ENCODE data around the gene MAP2K4. TPM values are rescaled to one million over a fixed set of nuclear protein-coding genes. Genes with fewer than 3 reads are reported as not detected.

The MAP2K4 gene
- total RNA-seq, 2 donors from 2014 or later: 26.2 to 42.1 TPM

DNA sequence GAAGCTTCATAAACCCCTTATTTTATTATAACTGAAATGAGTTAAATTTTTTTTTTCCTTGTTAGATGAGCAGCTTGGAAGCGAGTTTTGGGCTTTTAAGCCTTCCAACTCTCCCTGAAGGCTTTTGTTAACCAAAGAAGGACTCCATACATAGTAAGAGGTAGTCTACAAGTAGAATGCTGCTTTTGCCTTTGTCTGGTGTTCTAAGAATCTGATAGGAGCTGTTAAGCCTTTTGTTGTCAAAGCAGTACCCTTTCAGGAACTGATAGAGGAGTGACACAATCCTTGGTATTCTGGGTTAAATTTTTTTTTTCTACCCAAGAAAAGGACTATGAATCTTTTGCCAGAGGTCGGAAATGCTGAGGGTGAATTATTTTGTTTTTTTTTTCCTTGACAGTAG, 26.1 kb downstream of the MAP2K4 start:
- WGBS: 64% methylated on average over 2 of the region's 2 CpGs
- Histone ChIP-seq H3K9me3 (no peaks in the 10 kb centered on the region), H3K27ac (no peak overlapping the region), H3K27me3 (replicated peaks; ENCODE audit: insufficient read depth) (no peaks in the 10 kb centered on the region), H3K4me1 (replicated peaks) (no peaks in the 10 kb centered on the region), H3K4me3 (no peak overlapping the region), H3K36me3 (no peaks in the 10 kb centered on the region)
- TF ChIP-seq, protein P1, sequence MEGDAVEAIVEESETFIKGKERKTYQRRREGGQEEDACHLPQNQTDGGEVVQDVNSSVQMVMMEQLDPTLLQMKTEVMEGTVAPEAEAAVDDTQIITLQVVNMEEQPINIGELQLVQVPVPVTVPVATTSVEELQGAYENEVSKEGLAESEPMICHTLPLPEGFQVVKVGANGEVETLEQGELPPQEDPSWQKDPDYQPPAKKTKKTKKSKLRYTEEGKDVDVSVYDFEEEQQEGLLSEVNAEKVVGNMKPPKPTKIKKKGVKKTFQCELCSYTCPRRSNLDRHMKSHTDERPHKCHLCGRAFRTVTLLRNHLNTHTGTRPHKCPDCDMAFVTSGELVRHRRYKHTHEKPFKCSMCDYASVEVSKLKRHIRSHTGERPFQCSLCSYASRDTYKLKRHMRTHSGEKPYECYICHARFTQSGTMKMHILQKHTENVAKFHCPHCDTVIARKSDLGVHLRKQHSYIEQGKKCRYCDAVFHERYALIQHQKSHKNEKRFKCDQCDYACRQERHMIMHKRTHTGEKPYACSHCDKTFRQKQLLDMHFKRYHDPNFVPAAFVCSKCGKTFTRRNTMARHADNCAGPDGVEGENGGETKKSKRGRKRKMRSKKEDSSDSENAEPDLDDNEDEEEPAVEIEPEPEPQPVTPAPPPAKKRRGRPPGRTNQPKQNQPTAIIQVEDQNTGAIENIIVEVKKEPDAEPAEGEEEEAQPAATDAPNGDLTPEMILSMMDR (IDR thresholded peaks at IDR 0.05): no peak
- TF ChIP-seq POLR2AphosphoS5 (IDR thresholded peaks at IDR 0.05) (no peak), POLR2A (IDR thresholded peaks at IDR 0.05) (no peak)
- no peak for DNase-seq (ENCODE audit: low spot score)
- intact Hi-C loops (cut with DNase I): no loop called here

DNA sequence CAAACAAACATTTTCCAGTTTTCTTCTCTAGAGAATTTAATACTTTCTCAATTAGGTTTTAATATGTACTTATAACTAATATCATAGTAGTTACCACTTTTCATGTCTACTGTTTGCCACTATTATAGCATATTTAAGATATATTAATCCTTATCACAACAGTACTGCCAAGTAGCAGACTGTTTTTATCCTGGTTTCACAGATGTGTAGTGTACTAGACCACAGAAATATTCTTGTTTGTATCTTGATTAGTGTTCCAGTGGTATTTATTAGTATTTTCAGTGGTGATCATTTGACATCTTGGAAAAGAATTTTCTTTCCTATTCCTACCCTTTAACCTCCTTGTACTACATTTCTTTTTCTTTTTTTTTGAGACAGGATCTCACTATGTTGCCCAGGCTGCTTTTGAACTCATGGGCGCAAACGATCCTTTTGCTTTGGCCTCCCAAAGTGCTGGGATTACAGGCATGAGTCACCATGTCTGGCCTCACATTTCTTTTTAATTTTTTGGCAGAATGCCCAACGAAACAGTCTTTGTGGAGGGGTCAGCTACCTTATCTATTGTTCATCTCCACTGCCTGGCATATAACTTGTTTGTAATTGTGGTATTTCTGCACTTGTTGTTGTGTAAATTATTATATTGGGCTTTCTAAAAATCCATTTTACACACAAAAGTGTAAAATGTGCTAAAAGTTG, 27.2 kb downstream of the MAP2K4 start:
- TF ChIP-seq POLR2A (IDR thresholded peaks at IDR 0.05): no peak
- no peak for TF ChIP-seq POLR2AphosphoS5 (IDR thresholded peaks at IDR 0.05)
- TF ChIP-seq, protein P1 (IDR thresholded peaks at IDR 0.05): no peak
- no peak for DNase-seq (ENCODE audit: low spot score)
- no peaks in the 10 kb centered on the region for H3K4me1 ChIP-seq (replicated peaks)
- no peaks in the 10 kb centered on the region for H3K9me3 ChIP-seq
- no peak overlapping the region for H3K27ac ChIP-seq
- H3K4me3 ChIP-seq: no peak overlapping the region
- no peaks in the 10 kb centered on the region for H3K36me3 ChIP-seq
- H3K27me3 ChIP-seq (replicated peaks; ENCODE audit: insufficient read depth): no peaks in the 10 kb centered on the region
- 76% methylated on average over 3 of the region's 3 CpGs for WGBS
- intact Hi-C loops (cut with DNase I): no loop called here

DNA sequence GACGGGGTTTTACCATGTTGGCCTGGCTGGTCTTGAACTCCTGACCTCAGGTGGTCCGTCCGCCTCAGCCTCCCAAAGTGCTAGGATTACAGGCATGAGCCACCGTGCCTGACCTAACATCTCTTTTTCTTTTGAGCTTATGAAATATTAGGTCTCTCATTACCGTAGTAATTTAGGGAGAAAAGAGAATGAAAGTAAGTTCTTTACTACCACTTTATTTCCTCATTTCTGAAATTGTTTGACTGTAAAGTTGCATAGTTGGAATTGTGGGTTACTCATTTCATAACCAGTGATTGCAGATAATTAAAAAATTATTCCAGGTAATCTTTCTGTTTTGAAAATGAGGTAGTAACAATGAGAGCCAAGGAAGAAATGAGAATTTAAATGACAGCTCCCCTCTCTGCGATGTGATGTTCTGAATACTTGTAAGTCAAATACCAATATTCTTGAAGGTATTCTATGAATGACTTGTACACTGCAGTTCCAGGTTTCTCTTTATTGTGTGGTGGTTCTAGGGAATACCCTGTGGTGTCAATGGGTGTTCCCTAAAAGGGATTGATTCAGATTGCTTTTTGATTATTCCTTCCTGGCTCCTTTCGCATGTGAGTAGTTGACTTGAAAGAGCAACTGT, 28.3 kb downstream of the MAP2K4 start:
- Histone ChIP-seq H3K36me3 (no peaks in the 10 kb centered on the region), H3K27me3 (replicated peaks; ENCODE audit: insufficient read depth) (no peaks in the 10 kb centered on the region), H3K9me3 (no peaks in the 10 kb centered on the region), H3K27ac (no peak overlapping the region), H3K4me1 (replicated peaks) (no peaks in the 10 kb centered on the region), H3K4me3 (no peak overlapping the region)
- no peak for TF ChIP-seq POLR2AphosphoS5 (IDR thresholded peaks at IDR 0.05)
- TF ChIP-seq, protein P1 (IDR thresholded peaks at IDR 0.05): no peak
- intact Hi-C loops (cut with DNase I): no loop called here
- 94% methylated on average over 7 of the region's 7 CpGs for WGBS
- DNase-seq (ENCODE audit: low spot score): no peak

DNA sequence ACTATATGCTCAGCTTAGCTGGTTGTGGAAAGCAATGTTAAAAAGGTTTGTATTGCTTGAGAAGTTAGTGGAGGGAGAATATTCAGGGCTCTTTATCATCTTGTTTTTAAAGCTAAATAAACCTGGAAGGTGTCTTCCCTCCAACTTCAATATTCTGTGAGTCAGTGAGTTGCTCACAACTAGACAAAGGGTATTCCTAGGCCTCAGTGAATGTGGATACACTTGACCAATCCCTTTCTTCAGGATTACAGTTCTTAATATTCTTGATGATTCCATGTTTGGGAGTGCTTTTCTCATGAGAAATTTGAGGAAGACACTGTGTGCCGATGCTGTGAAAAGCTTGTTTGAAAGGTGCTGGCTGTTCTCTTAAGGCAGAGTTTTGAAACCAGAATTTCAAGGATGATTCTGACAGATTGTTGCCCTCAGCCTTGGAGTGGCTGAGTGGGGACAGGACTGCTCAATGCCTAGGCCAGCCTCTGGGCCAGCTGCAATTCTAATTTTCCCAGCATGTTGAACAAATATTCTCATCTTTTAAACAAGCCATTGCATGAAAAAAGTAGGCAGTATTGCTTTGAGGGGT, 30.1 kb downstream of the MAP2K4 start:
- Histone ChIP-seq H3K36me3 (no peaks in the 10 kb centered on the region), H3K27ac (no peak overlapping the region), H3K4me1 (replicated peaks) (no peaks in the 10 kb centered on the region), H3K27me3 (replicated peaks; ENCODE audit: insufficient read depth) (no peaks in the 10 kb centered on the region), H3K9me3 (no peaks in the 10 kb centered on the region), H3K4me3 (no peak overlapping the region)
- DNase-seq (ENCODE audit: low spot score): no peak
- WGBS: 38% methylated on average over 1 of the region's 1 CpG
- TF ChIP-seq POLR2A (IDR thresholded peaks at IDR 0.05): no peak
- TF ChIP-seq POLR2AphosphoS5 (IDR thresholded peaks at IDR 0.05): no peak
- TF ChIP-seq, protein P1 (IDR thresholded peaks at IDR 0.05): no peak
- intact Hi-C loops (cut with DNase I): no loop called here

All from prostate gland (tissue), 2 donors.